Prostate gland (tissue), 2 donors: Measurements from ENCODE around the gene LCN15.

Experiments
- POLR2A ChIP-seq: fragments of 450-650 bp; IDR thresholded peaks from one replicate; pipeline ENCODE4 v1.6.1; 2016; ENCODE audit warnings: antibody characterized with exemption, mild to moderate bottlenecking
- TF ChIP-seq, protein P1 (sequence below), 4 experiments: fragments of 200-600 bp in 2 of 4; fragments of 450-650 bp in 2 of 4; sonication (generic) in 2 of 4; IDR thresholded peaks; 1 replicate in 3 of 4; 2 replicates in 1 of 4; pipeline ENCODE4 v1.5.1; 2016 to 2019; ENCODE audit warnings: antibody characterized with exemption in 4 of 4, mild to moderate bottlenecking in 2 of 4, moderate library complexity in 2 of 4

DNA sequence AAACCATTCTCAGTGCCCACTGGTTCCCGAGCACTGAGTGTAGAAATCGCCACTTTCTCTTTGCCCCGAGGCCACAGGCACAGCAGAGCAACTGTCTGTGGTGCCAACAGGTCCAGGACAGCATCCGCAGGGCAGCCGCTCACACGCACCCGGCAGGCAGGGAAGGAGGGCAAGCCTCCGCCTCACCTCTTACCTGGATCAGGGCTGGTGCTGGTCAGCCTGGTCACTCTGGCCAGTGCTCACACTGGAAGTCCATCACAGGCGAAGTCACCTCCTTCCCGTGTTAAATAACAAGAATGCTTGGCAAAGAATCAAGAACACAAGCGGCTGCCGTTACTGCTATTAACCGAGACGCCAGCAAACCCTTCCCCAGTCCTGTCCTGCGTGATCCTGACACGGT lies 38.2 kb downstream of the LCN15 start:
- TF ChIP-seq, protein P1, sequence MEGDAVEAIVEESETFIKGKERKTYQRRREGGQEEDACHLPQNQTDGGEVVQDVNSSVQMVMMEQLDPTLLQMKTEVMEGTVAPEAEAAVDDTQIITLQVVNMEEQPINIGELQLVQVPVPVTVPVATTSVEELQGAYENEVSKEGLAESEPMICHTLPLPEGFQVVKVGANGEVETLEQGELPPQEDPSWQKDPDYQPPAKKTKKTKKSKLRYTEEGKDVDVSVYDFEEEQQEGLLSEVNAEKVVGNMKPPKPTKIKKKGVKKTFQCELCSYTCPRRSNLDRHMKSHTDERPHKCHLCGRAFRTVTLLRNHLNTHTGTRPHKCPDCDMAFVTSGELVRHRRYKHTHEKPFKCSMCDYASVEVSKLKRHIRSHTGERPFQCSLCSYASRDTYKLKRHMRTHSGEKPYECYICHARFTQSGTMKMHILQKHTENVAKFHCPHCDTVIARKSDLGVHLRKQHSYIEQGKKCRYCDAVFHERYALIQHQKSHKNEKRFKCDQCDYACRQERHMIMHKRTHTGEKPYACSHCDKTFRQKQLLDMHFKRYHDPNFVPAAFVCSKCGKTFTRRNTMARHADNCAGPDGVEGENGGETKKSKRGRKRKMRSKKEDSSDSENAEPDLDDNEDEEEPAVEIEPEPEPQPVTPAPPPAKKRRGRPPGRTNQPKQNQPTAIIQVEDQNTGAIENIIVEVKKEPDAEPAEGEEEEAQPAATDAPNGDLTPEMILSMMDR (IDR thresholded peaks at IDR 0.05): no peak
- TF ChIP-seq POLR2A: no peak
